PFSK-1 (cell line): ENCODE data around the gene TOR1AIP2.

Source experiments
- FOXP2 ChIP-seq: optimal IDR thresholded peaks from 2 replicates; pipeline ENCODE3; 2011; ENCODE audit warnings: borderline replicate concordance, control low read depth, inconsistent platforms; ENCODE audit not compliant: insufficient read depth; ENCODE audit errors: extremely low read length, extremely low read depth
- POLR2AphosphoS5 ChIP-seq: IDR thresholded peaks from 2 replicates; pipeline ENCODE4 v1.6.1; 2012; ENCODE audit warnings: low read depth, mild to moderate bottlenecking, control low read depth, low read length, moderate library complexity
- SIN3A ChIP-seq: IDR thresholded peaks from 2 replicates; pipeline ENCODE4 v1.6.1; 2012; ENCODE audit warnings: mild to moderate bottlenecking, low read length, moderate library complexity, borderline replicate concordance; ENCODE audit not compliant: insufficient read depth
- TAF1 ChIP-seq: IDR thresholded peaks from 2 replicates; pipeline ENCODE4 v1.6.1; 2012; ENCODE audit warnings: low read length, control low read depth, borderline replicate concordance; ENCODE audit not compliant: insufficient read depth
- TF ChIP-seq, protein P1 (sequence below), 2 experiments: IDR thresholded peaks; 2 replicates each; pipeline versions ENCODE4 v1.6.1 to v1.8.0; 2011 to 2012; ENCODE audit warnings: low read depth in 2 of 2, low read length in 2 of 2, control low read depth in 1 of 2, inconsistent platforms in 1 of 2, mild to moderate bottlenecking in 1 of 2, moderate library complexity in 1 of 2; ENCODE audit not compliant: insufficient read depth in 1 of 2

Gene TOR1AIP2

DNA sequence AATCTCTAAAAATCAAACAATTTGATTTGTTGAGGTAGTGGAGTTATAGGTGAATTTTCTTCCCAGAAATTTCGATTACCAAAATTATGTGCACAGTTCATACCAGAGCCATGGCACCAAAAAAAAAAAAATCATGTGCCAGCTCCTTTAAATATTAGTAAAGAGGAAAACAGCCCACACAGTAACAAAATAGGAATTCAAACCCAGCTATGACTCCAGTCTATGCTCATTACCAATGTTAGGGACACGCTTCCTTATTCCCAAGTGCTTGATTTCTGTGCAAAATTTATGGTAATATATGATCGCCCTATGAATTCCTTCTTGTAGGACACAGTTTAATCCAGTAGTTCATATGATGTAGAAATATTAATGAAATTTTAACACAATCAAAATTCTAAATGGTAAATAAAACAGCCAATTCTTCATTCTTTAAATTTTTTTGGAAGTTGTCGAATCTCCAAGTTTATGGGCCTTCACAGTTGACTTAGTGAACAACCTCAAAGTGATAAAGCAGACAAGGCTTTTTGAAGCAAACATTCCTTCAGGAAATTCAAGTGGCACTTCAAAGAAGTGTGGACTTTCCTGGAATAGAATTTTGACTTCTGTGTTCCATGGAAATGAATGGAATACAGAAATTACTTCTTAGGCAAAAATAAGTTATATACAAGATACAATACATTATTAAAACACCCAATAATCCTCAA lies 1.9 kb downstream of the TOR1AIP2 start:
- TF ChIP-seq TAF1 (no peak), SIN3A (no peak), POLR2AphosphoS5 (no peak), FOXP2 (no peak)
- TF ChIP-seq, protein P1, sequence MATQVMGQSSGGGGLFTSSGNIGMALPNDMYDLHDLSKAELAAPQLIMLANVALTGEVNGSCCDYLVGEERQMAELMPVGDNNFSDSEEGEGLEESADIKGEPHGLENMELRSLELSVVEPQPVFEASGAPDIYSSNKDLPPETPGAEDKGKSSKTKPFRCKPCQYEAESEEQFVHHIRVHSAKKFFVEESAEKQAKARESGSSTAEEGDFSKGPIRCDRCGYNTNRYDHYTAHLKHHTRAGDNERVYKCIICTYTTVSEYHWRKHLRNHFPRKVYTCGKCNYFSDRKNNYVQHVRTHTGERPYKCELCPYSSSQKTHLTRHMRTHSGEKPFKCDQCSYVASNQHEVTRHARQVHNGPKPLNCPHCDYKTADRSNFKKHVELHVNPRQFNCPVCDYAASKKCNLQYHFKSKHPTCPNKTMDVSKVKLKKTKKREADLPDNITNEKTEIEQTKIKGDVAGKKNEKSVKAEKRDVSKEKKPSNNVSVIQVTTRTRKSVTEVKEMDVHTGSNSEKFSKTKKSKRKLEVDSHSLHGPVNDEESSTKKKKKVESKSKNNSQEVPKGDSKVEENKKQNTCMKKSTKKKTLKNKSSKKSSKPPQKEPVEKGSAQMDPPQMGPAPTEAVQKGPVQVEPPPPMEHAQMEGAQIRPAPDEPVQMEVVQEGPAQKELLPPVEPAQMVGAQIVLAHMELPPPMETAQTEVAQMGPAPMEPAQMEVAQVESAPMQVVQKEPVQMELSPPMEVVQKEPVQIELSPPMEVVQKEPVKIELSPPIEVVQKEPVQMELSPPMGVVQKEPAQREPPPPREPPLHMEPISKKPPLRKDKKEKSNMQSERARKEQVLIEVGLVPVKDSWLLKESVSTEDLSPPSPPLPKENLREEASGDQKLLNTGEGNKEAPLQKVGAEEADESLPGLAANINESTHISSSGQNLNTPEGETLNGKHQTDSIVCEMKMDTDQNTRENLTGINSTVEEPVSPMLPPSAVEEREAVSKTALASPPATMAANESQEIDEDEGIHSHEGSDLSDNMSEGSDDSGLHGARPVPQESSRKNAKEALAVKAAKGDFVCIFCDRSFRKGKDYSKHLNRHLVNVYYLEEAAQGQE (IDR thresholded peaks at IDR 0.05; ENCODE audit: insufficient read depth in 1 of 2, low read depth in 2 of 2, low read length in 2 of 2), result no peak

DNA sequence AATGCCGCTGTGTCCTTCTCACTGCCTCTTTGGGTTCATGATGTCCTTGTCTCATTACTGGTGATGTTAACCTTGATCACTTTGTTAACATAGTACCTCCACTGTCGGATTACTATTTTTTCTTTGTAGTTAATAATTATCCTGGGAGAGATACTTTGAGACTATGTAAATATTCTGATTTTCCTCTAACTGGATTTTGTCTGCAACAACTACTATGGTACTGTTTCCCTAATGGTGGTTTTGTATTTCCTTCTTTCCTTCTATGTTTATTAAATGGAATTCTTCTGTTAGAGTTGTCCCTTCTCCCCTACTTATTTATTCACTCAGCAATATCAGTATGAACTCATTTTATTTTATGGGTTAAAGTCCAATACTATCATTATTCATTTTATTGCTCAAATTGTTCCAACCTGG lies 4.2 kb downstream of the TOR1AIP2 start:
- TF ChIP-seq, protein P1 (IDR thresholded peaks at IDR 0.05; ENCODE audit: insufficient read depth in 1 of 2, low read depth in 2 of 2, low read length in 2 of 2), result no peak
- no peak for TF ChIP-seq SIN3A
- no peak for TF ChIP-seq TAF1
- no peak for TF ChIP-seq POLR2AphosphoS5
- no peak for TF ChIP-seq FOXP2

DNA sequence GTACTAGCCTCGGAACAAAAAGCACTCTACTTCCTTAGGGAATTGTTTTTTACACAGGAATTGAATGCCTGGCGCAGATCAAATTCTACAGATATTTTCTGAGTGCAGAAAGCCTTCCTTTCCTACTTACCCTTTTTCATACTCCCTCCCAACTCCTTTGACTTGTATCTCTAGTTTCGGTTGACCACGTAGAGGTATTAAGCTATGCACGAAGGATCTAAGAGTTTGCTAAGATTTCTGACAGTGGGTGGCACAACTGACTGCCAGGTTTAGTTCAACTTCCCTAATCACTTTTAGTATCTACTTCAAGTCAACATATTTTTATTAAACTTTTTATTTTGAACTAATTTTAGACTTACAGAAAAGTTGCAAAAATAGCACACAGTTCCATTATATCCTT lies 5.0 kb downstream of the TOR1AIP2 start:
- TF ChIP-seq TAF1 (no peak), SIN3A (no peak), POLR2AphosphoS5 (no peak), FOXP2 (no peak)
- TF ChIP-seq, protein P1 (IDR thresholded peaks at IDR 0.05; ENCODE audit: insufficient read depth in 1 of 2, low read depth in 2 of 2, low read length in 2 of 2), result no peak

DNA sequence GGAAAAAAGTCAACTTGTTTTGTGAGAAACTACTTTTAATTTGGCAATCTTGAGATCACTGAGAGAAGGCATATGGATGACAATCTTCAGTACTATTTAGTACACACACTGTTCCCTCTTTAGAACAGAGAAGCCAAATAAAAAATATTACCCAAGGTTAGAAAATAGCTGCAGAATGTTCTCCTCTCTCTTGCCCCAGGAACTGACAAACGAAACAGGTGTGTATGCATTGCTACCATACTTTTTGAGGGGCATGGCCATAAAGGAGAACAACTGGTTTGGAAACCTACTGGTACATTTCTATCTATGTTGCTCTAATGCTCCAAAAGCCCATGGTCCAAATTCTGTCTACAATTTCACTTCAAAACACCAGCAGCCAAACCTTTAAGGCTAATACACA lies 5.7 kb downstream of the TOR1AIP2 start:
- TF ChIP-seq POLR2AphosphoS5 (no peak), TAF1 (no peak), FOXP2 (no peak), SIN3A (no peak)
- TF ChIP-seq, protein P1 (IDR thresholded peaks at IDR 0.05; ENCODE audit: insufficient read depth in 1 of 2, low read depth in 2 of 2, low read length in 2 of 2), result no peak

DNA sequence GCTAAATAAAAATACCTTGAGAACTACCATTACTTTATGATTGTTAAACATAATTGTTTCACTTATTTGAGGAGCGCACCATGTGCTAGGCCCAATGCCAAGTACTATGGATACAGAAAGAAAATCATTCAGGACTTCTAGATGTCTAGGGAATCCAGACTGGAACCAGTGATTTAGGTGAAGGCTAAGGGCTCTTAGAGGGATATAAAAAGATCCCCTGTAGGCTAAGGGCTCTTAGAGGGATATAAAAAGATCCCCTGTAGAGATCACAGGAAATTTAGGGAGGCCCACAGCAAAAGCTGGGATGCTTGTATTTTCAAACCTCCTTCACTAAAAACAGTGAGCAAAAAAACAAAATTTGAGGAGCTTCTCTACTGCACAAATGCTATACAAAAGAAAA lies 6.7 kb downstream of the TOR1AIP2 start:
- no peak for TF ChIP-seq POLR2AphosphoS5
- no peak for TF ChIP-seq FOXP2
- TF ChIP-seq TAF1, result no peak
- TF ChIP-seq, protein P1 (IDR thresholded peaks at IDR 0.05; ENCODE audit: insufficient read depth in 1 of 2, low read depth in 2 of 2, low read length in 2 of 2), result no peak
- no peak for TF ChIP-seq SIN3A
